PC-3 (cell line): ENCODE measurements around the gene TMEM187.

Experiments used
- EZH2 ChIP-seq: fragments of 300-600 bp; sonication (generic); IDR thresholded peaks from one replicate; pipeline ENCODE4 v1.6.1; 2017; ENCODE audit warnings: antibody characterized with exemption, mild to moderate bottlenecking, low read length; ENCODE audit not compliant: unreplicated experiment
- TF ChIP-seq, protein P1 (sequence below): fragments of 300-600 bp; sonication (generic); conservative IDR thresholded peaks from 2 replicates; pipeline ENCODE4 v1.5.1; 2017; ENCODE audit warnings: antibody characterized with exemption, low read depth, mild to moderate bottlenecking, low read length

DNA sequence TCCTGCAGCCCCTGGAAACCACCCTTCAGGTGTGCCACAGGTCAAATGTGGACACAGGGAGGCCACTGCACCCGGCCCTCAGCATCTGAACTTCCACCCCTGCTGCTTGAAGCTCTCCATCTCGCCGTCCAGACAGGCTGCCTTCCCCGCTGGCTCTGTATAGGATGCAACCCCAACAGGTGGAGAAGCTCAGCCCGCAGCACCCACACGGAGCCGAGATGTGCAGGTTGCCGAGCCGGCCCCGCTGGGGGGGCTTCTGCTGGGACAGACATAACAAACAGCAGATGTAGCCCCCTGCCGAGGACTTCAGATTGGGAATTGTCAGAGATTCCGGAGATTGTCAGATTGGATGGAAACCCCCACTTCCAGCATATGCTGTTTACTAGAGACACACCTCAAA, 20.5 kb downstream of the TMEM187 start:
- TF ChIP-seq, protein P1, sequence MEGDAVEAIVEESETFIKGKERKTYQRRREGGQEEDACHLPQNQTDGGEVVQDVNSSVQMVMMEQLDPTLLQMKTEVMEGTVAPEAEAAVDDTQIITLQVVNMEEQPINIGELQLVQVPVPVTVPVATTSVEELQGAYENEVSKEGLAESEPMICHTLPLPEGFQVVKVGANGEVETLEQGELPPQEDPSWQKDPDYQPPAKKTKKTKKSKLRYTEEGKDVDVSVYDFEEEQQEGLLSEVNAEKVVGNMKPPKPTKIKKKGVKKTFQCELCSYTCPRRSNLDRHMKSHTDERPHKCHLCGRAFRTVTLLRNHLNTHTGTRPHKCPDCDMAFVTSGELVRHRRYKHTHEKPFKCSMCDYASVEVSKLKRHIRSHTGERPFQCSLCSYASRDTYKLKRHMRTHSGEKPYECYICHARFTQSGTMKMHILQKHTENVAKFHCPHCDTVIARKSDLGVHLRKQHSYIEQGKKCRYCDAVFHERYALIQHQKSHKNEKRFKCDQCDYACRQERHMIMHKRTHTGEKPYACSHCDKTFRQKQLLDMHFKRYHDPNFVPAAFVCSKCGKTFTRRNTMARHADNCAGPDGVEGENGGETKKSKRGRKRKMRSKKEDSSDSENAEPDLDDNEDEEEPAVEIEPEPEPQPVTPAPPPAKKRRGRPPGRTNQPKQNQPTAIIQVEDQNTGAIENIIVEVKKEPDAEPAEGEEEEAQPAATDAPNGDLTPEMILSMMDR: no peak
- TF ChIP-seq EZH2: no peak
